ENCODE results near the gene NUP98.
"Not testable (repeated sequence)": the region's sequence is repeated elsewhere in the genome, so short reads cannot be mapped to it uniquely, and the experiment has no call there.

The NUP98 gene

GRCh38 chr11:3645552-3645951 is 151.8 kb downstream of the NUP98 start:
- Mint-ChIP-seq H3K9me3 (no peaks in the 10 kb centered on the region), H3K4me3 (no peak overlapping the region), H3K27me3 (peaks cover 41% of the 10 kb centered on the region), H3K4me1 (peaks cover 7% of the 10 kb centered on the region), H3K27ac (no peak overlapping the region), H3K36me3 (ENCODE audit: low read depth) (no peaks in the 10 kb centered on the region)
- no peak for DNase-seq
- ATAC-seq, result no peak

GRCh38 chr11:3644817-3645235 is 152.5 kb downstream of the NUP98 start, which contains the start of gene ART1:
TSS of gene ART1 (plus strand) at chr11:3645128. CDS start at chr11:3659214, 14,086 bp downstream.
- H3K27ac Mint-ChIP-seq, result no peak within 1 kb of the TSS
- no peak within 1 kb of the TSS for H3K4me3 Mint-ChIP-seq
- no peak for DNase-seq
- H3K36me3 Mint-ChIP-seq (ENCODE audit: low read depth), result no peaks in the 10 kb centered on the region
- no peak for ATAC-seq
- H3K27me3 Mint-ChIP-seq, result peaks cover 41% of the 10 kb centered on the region
- peaks cover 7% of the 10 kb centered on the region for H3K4me1 Mint-ChIP-seq
- no peaks in the 10 kb centered on the region for H3K9me3 Mint-ChIP-seq

- H3K36me3 Mint-ChIP-seq (ENCODE audit: low read depth); ATAC-seq; DNase-seq; H3K27ac Mint-ChIP-seq; H3K9me3 Mint-ChIP-seq; H3K4me1 Mint-ChIP-seq: not testable (repeated sequence)
- H3K27me3 Mint-ChIP-seq, result peaks cover 34% of the 10 kb centered on the region
- H3K4me3 Mint-ChIP-seq, result peak overlapping the region; percentile 70
These were observed 154.2 kb downstream of the NUP98 start for GRCh38 chr11:3643102-3643546.

- Mint-ChIP-seq H3K4me3 (peak overlapping the region; percentile 70), H3K9me3 (no peaks in the 10 kb centered on the region), H3K27ac (no peak overlapping the region), H3K27me3 (peaks cover 31% of the 10 kb centered on the region), H3K36me3 (ENCODE audit: low read depth) (no peaks in the 10 kb centered on the region), H3K4me1 (peaks cover 7% of the 10 kb centered on the region)
- ATAC-seq (peak; percentile 91), DNase-seq (peak; percentile 77)
These were observed 155.0 kb downstream of the NUP98 start for GRCh38 chr11:3642071-3642951.

GRCh38 chr11:3641701-3642070 is 155.7 kb downstream of the NUP98 start, which contains the start of gene ART5:
TSS of gene ART5 (minus strand) at chr11:3641992. CDS start at chr11:3641862, 130 bp downstream.
- DNase-seq, result no peak
- H3K27me3 Mint-ChIP-seq, result peaks cover 31% of the 10 kb centered on the region
- no peaks in the 10 kb centered on the region for H3K36me3 Mint-ChIP-seq (ENCODE audit: low read depth)
- no peaks in the 10 kb centered on the region for H3K9me3 Mint-ChIP-seq
- H3K27ac Mint-ChIP-seq, result peak within 1 kb of the TSS; percentile 44
- peak within 1 kb of the TSS; percentile 70 for H3K4me3 Mint-ChIP-seq
- peak; percentile 12 for ATAC-seq
- peaks cover 7% of the 10 kb centered on the region for H3K4me1 Mint-ChIP-seq

GRCh38 chr11:3641191-3641590 is 156.2 kb downstream of the NUP98 start:
- DNase-seq, result no peak
- H3K9me3 Mint-ChIP-seq, result no peaks in the 10 kb centered on the region
- no peak for ATAC-seq
- H3K4me1 Mint-ChIP-seq, result peaks cover 7% of the 10 kb centered on the region
- no peaks in the 10 kb centered on the region for H3K36me3 Mint-ChIP-seq (ENCODE audit: low read depth)
- H3K4me3 Mint-ChIP-seq, result peak overlapping the region; percentile 67
- H3K27ac Mint-ChIP-seq, result peak overlapping the region; percentile 44
- H3K27me3 Mint-ChIP-seq, result peaks cover 31% of the 10 kb centered on the region

- Mint-ChIP-seq H3K36me3 (ENCODE audit: low read depth) (no peaks in the 10 kb centered on the region), H3K27me3 (peaks cover 25% of the 10 kb centered on the region), H3K4me1 (peaks cover 7% of the 10 kb centered on the region), H3K27ac (no peak overlapping the region), H3K4me3 (no peak overlapping the region), H3K9me3 (no peaks in the 10 kb centered on the region)
- no peak for DNase-seq
- no peak for ATAC-seq
These were observed 157.5 kb downstream of the NUP98 start for GRCh38 chr11:3639841-3640240.

- Mint-ChIP-seq H3K27me3 (peaks cover 18% of the 10 kb centered on the region), H3K9me3 (no peaks in the 10 kb centered on the region), H3K36me3 (ENCODE audit: low read depth) (no peaks in the 10 kb centered on the region), H3K4me3 (no peak overlapping the region), H3K4me1 (peaks cover 7% of the 10 kb centered on the region), H3K27ac (no peak overlapping the region)
- no peak for DNase-seq
- ATAC-seq, result no peak
These were observed 158.8 kb downstream of the NUP98 start for GRCh38 chr11:3638513-3638912.

- Mint-ChIP-seq H3K4me3 (no peak overlapping the region), H3K27me3 (peaks cover 11% of the 10 kb centered on the region), H3K9me3 (no peaks in the 10 kb centered on the region), H3K4me1 (peaks cover 4% of the 10 kb centered on the region), H3K36me3 (ENCODE audit: low read depth) (no peaks in the 10 kb centered on the region), H3K27ac (no peak overlapping the region)
- no peak for ATAC-seq
- DNase-seq, result no peak
These were observed 160.2 kb downstream of the NUP98 start for GRCh38 chr11:3637201-3637600.

GRCh38 chr11:3635641-3636375 is 161.5 kb downstream of the NUP98 start:
- Mint-ChIP-seq H3K36me3 (ENCODE audit: low read depth) (no peaks in the 10 kb centered on the region), H3K4me1 (no peaks in the 10 kb centered on the region), H3K4me3 (no peak overlapping the region), H3K27me3 (peaks cover 5% of the 10 kb centered on the region), H3K27ac (no peak overlapping the region), H3K9me3 (no peaks in the 10 kb centered on the region)
- DNase-seq, result no peak
- no peak for ATAC-seq

- Mint-ChIP-seq H3K4me1 (no peaks in the 10 kb centered on the region), H3K9me3 (no peaks in the 10 kb centered on the region), H3K27me3 (peaks cover 2% of the 10 kb centered on the region), H3K36me3 (ENCODE audit: low read depth) (no peaks in the 10 kb centered on the region), H3K4me3 (no peak overlapping the region), H3K27ac (peak overlapping the region; percentile 26)
- ATAC-seq, result no peak
- no peak for DNase-seq
These were observed 165.2 kb downstream of the NUP98 start for GRCh38 chr11:3632070-3632660.

GRCh38 chr11:3631331-3631730 is 166.0 kb downstream of the NUP98 start:
- no peak overlapping the region for H3K4me3 Mint-ChIP-seq
- H3K27ac Mint-ChIP-seq, result no peak overlapping the region
- H3K4me1 Mint-ChIP-seq, result no peaks in the 10 kb centered on the region
- ATAC-seq (no peak), DNase-seq (no peak)
- no peaks in the 10 kb centered on the region for H3K9me3 Mint-ChIP-seq
- peaks cover 2% of the 10 kb centered on the region for H3K27me3 Mint-ChIP-seq
- H3K36me3 Mint-ChIP-seq (ENCODE audit: low read depth), result no peaks in the 10 kb centered on the region

GRCh38 chr11:3627291-3627690 is 170.1 kb downstream of the NUP98 start:
- no peak for DNase-seq

GRCh38 chr11:3626250-3626960 is 170.9 kb downstream of the NUP98 start:
- ATAC-seq (no peak), DNase-seq (peak; percentile 7)
- H3K27ac Mint-ChIP-seq, result no peak overlapping the region
- no peaks in the 10 kb centered on the region for H3K9me3 Mint-ChIP-seq
- H3K4me3 Mint-ChIP-seq, result no peak overlapping the region
- no peaks in the 10 kb centered on the region for H3K4me1 Mint-ChIP-seq
- no peaks in the 10 kb centered on the region for H3K36me3 Mint-ChIP-seq (ENCODE audit: low read depth)
- H3K27me3 Mint-ChIP-seq, result no peaks in the 10 kb centered on the region

More at GRCh38 chr11:3627291-3627690, 170.1 kb downstream of the NUP98 start:
- Mint-ChIP-seq H3K27ac (no peak overlapping the region), H3K4me1 (no peaks in the 10 kb centered on the region), H3K27me3 (no peaks in the 10 kb centered on the region), H3K36me3 (ENCODE audit: low read depth) (no peaks in the 10 kb centered on the region), H3K4me3 (no peak overlapping the region), H3K9me3 (no peaks in the 10 kb centered on the region)
- no peak for ATAC-seq

All from activated naive CD8-positive, alpha-beta T cell treated with anti-CD3 and anti-CD28 coated beads, Interleukin-2, amount 50 U/mL, for 24 hours (primary cell).